Astrocyte of the spinal cord (primary cell): Measurements from ENCODE around the gene RSRC2.

Experiments
- DNase-seq: peaks from one replicate; pipeline ENCODE4 v3.0.0; 2011; ENCODE audit warnings: low read depth, low spot score
- H3K4me3 ChIP-seq: 2 replicates; pipeline ENCODE4 v1.5.1; 2011; ENCODE audit warnings: low read depth, mild to moderate bottlenecking, low read length, moderate library complexity
- in situ Hi-C: cut with HindIII; loops from 2 replicates; pipeline ENCODE4 v1.10.0; 2017; ENCODE audit warnings: low sequenced_read_pairs
- TF ChIP-seq, protein P1 (sequence below): IDR thresholded peaks from 2 replicates; pipeline ENCODE4 v1.5.1; 2012; ENCODE audit warnings: low read depth, mild to moderate bottlenecking, low read length, inconsistent platforms

Gene RSRC2

DNA sequence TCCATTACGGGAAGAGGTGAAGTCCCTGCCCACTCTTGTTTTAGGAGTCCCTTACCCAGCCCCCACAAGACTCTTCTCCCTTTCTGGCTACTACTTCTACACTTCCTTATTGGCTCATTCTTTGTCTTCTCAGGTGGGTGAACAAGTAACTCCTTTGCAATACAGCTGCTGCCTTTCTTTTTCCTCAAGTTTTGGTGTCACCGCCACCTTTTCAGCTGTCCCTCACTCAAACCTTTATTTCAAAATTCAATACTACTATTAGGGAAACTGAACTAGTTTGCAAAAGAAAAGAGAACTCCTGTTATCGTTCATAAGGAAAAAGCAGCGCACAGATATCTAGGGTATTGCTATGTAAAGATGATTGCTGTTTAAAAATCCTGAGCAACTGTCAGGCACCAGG lies 6.1 kb downstream of the RSRC2 start:
- DNase-seq = no peak
- TF ChIP-seq, protein P1, sequence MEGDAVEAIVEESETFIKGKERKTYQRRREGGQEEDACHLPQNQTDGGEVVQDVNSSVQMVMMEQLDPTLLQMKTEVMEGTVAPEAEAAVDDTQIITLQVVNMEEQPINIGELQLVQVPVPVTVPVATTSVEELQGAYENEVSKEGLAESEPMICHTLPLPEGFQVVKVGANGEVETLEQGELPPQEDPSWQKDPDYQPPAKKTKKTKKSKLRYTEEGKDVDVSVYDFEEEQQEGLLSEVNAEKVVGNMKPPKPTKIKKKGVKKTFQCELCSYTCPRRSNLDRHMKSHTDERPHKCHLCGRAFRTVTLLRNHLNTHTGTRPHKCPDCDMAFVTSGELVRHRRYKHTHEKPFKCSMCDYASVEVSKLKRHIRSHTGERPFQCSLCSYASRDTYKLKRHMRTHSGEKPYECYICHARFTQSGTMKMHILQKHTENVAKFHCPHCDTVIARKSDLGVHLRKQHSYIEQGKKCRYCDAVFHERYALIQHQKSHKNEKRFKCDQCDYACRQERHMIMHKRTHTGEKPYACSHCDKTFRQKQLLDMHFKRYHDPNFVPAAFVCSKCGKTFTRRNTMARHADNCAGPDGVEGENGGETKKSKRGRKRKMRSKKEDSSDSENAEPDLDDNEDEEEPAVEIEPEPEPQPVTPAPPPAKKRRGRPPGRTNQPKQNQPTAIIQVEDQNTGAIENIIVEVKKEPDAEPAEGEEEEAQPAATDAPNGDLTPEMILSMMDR = no peak
- no peak overlapping the region for H3K4me3 ChIP-seq
- in situ Hi-C loops = no loop called here

DNA sequence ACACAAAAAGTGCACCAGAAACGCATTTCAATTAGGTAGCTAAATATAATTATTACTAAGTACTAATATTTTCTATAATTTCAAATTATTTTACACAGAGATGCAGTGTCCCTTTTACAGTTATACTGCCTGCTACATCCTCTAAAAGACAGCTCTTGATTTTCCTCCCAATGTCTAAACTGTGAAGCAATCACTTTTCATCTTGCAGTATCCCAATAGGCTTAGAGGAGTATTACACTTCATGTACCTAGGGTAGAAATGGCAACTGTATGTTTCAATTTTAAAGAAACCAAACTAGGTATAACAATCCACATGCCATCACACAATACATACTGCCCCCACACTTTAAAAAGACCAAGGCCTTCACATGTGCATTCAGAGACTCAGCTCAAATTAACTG lies 7.3 kb downstream of the RSRC2 start:
- in situ Hi-C loops = no loop called here
- TF ChIP-seq, protein P1 = no peak
- no peak overlapping the region for H3K4me3 ChIP-seq
- no peak for DNase-seq

DNA sequence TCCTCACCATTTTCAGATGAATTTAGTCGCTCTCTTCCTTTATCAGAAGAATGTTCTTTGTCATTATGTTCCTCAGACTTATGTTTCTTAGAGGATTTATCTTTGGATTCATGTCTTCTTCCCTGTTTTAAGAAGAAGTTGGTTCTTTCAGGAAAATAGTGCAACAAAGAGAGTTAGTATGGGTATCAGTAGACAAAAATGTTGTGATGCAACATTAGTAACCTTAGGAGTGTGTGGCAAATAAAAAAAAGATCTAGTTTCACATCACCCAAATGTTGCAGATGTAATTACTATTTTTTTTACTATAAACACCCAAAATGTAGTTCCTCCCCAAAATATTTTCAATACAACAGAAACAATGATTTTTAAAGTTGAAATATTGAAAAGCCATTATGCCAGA lies 7.8 kb downstream of the RSRC2 start:
- in situ Hi-C loops = no loop called here

DNA sequence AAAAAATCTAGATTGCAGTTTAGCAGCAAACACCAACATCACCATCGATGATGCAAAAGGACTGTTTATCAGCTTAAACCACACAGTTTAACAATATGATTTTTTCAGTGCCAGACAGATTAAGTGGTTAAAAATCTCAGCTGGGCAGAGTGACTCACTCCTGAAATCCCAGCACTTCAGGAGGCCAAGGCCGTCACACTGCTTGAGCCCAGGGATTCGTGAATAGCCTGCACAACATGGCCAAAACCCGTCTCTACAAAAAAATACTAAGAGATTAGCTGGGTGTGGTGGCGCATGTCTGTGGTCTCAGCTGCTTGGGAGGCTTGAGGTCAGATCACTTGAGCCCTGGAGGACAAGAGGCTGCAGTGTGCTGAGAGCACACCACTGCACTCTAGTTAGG lies 8.9 kb downstream of the RSRC2 start:
- no peak overlapping the region for H3K4me3 ChIP-seq
- in situ Hi-C loops = no loop called here
- TF ChIP-seq, protein P1 = no peak
- peak; percentile 97 for DNase-seq

More for the DNA sequence above, 7.8 kb downstream of the RSRC2 start:
- H3K4me3 ChIP-seq = no peak overlapping the region
- TF ChIP-seq, protein P1 = no peak
- no peak for DNase-seq

DNA sequence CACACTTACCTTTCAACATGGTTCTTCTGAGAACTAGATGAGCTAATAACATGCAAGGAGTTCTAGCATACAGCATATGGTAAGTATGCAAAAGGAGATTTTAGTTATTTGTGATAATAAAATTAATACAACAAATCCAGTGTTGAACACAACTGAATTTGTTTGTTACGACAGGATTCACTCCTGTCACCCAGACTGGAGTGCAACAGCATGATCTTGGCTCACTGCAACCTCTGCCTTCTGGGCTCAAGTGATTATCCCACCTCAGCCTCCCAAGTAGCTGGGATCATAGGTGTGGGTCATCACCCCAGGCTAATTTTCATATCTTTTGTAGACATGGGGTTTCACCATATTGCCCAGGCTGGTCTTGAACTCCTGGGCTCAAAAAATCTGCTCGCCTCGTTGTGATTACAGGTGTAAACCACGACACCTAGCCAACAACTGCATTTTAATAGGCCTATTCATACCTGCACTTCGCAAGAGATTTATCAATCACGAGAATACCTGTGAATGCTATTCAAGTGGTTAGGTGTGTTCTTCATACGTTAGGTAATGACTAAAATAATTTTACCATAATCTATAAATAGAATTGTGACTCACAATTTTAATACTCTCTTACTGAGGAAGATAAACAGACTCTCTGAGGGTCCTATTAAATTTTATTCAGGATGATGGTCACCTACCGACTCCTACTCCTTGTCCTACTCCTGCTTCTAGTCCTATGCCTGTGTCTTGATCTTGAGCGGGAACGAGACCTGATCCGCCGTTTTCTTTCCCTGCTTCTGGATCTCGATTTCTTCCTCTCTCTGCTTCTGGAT lies 10.0 kb downstream of the RSRC2 start:
- no peak for DNase-seq
- TF ChIP-seq, protein P1 = no peak
- in situ Hi-C loops = no loop called here
- H3K4me3 ChIP-seq = no peak overlapping the region

DNA sequence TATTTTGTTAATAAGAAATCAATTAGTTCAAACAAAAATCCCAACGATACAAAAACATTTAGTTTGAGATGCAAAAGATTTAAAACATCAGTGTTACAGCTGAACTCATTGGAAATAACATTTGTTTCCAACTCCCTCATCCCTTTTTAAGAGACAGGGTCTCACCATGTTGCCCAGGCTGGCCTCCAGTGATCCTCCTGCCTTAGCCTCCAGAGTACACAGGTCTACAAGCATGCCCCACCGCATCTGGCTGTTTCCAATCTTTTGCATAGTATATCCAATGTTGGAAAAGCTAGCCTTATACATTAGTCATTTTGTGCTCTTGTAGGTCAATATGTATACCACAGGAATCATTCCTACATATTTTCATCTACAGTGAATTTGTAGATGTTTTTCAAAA lies 11.5 kb downstream of the RSRC2 start:
- in situ Hi-C loops = no loop called here
- H3K4me3 ChIP-seq = no peak overlapping the region
- no peak for DNase-seq
- TF ChIP-seq, protein P1 = no peak
